Motor neuron (in vitro differentiated cells): ENCODE data around the gene ECEL1. TPM values are rescaled to one million over a fixed set of nuclear protein-coding genes. Genes with fewer than 3 reads are reported as not detected.

Experiments used
- ATAC-seq, 8 experiments: fragments of 200-7000 bp; cut with Tn5 transposase; replicated peaks in 6 of 8; 2 replicates each; pipeline ENCODE4 v1.8.0; 2021; ENCODE audit warnings: mild to moderate bottlenecking in 8 of 8, moderate library complexity in 8 of 8
- H3K27ac ChIP-seq, 2 donors: fragments of 250-450 bp; sonication (Bioruptor Pico); 2 replicates each; pipeline ENCODE4 v1.9.0; 2021; ENCODE audit warnings: antibody characterized with exemption in 2 of 2, mild to moderate bottlenecking in 2 of 2, moderate library complexity in 1 of 2
- H3K4me1 ChIP-seq, 2 donors: fragments of 250-450 bp; sonication (Bioruptor Pico); replicated peaks in 1 of 2; 2 replicates each; pipeline ENCODE4 v1.6.1; 2021; ENCODE audit warnings: antibody characterized with exemption in 2 of 2, mild to moderate bottlenecking in 2 of 2, moderate library complexity in 1 of 2
- H3K4me3 ChIP-seq, 5 donors: fragments of 250-450 bp; sonication (Bioruptor Pico); 2 replicates each; pipeline ENCODE4 v1.9.0; 2021; ENCODE audit warnings: antibody characterized with exemption in 5 of 5, mild to moderate bottlenecking in 5 of 5, moderate library complexity in 4 of 5
- WGBS, 10 experiments: fragments of 450-650 bp; shearing (Covaris generic); methylation state at CpG; one replicate each; pipeline ENCODE4 v1.0.0; 2022; 5-methylcytosine and 5-hydroxymethylcytosine counted together
- in situ Hi-C, 9 experiments: fragments of 400-800 bp; cut with MboI; loops; one replicate each; pipeline ENCODE4 v1.15.0; 2021; ENCODE audit warnings: low sequenced_read_pairs in 9 of 9, low pct_unique_long_range_greater_than_20kb in 2 of 9; ENCODE audit not compliant: unreplicated experiment in 9 of 9
- total RNA-seq, 8 experiments: library from RNA; unstranded; fragments of 300-600 nt; gene quantifications; 2 replicates each; pipeline versions ENCODE4 v1.2.3 to v1.2.4, GENCODE V29; 2022

Gene ECEL1
- total RNA-seq, 8 experiments from 2014 or later: 0.13 to 83.3 (median 30.6) TPM; not detected in 1

GRCh38 chr2:232528746-232529460, 41.3 kb upstream of the ECEL1 start:
- peaks cover 19 to 31% of the 10 kb centered on the region in 2 donors for H3K4me1 ChIP-seq
- in situ Hi-C loops: loop anchor here in 3 of 9 experiments (10.0 to 25.0 kb wide), 3 partner anchors 74 to 624 kb away; partner anchors contain the start of gene ALPI (in 1 of the 3)
- H3K4me3 ChIP-seq: no peak overlapping the region
- no peak overlapping the region for H3K27ac ChIP-seq
- peak in 1 of 8 experiments; percentile 9 for ATAC-seq
- WGBS, 10 experiments: 18 to 83% (median 60%) methylated on average over 1 to 6 of the region's 11 CpGs; no CpG with 5 or more reads in 5 of the 10 experiments

GRCh38 chr2:232527905-232528470, 40.4 kb upstream of the ECEL1 start:
- H3K27ac ChIP-seq: no peak overlapping the region
- 0 to 100% (median 67%) methylated on average over 1 to 3 of the region's 6 CpGs; no CpG with 5 or more reads in 4 of the 10 experiments for WGBS, 10 experiments
- peaks cover 24 to 35% of the 10 kb centered on the region in 2 donors for H3K4me1 ChIP-seq
- in situ Hi-C loops: loop anchor here in 3 of 9 experiments (10.0 to 25.0 kb wide), 3 partner anchors 73 to 623 kb away; partner anchors contain the start of gene ALPI (in 1 of the 3)
- ATAC-seq: no peak
- H3K4me3 ChIP-seq: no peak overlapping the region

GRCh38 chr2:232526372-232526941, 38.8 kb upstream of the ECEL1 start:
- peaks cover 33 to 46% of the 10 kb centered on the region in 2 donors for H3K4me1 ChIP-seq
- no peak overlapping the region for H3K4me3 ChIP-seq
- in situ Hi-C loops: loop anchor here in 3 of 9 experiments (10.0 to 25.0 kb wide), 3 partner anchors 72 to 622 kb away; partner anchors contain the start of gene ALPI (in 1 of the 3)
- WGBS, 10 experiments: 68 to 100% (median 80%) methylated on average over 1 to 8 of the region's 13 CpGs; no CpG with 5 or more reads in 7 of the 10 experiments
- peak in 5 of 8 experiments; percentile 16 to 39 (median 23) for ATAC-seq
- peak overlapping the region in 1 of 2 donors; percentile 62 for H3K27ac ChIP-seq

GRCh38 chr2:232525791-232526371, 38.2 kb upstream of the ECEL1 start, which contains the start of gene CHRND:
TSS of gene CHRND (plus strand) at chr2:232526160. CDS start at chr2:232526216, 56 bp downstream.
- peak; percentile 10 to 71 (median 63) for ATAC-seq
- Histone ChIP-seq H3K4me1 (peaks cover 33 to 46% of the 10 kb centered on the region in 2 donors), H3K27ac (peak within 1 kb of the TSS in 1 of 2 donors; percentile 62), H3K4me3 (no peak within 1 kb of the TSS)
- WGBS, 10 experiments: no CpG with 5 or more reads among the region's 18 CpGs
- in situ Hi-C loops: loop anchor here in 3 of 9 experiments (10.0 to 25.0 kb wide), 3 partner anchors 71 to 621 kb away; partner anchors contain the start of gene ALPI (in 1 of the 3)

GRCh38 chr2:232525199-232525598, 37.6 kb upstream of the ECEL1 start:
- ATAC-seq: peak in 1 of 8 experiments; percentile 0
- in situ Hi-C loops: loop anchor here in 3 of 9 experiments (10.0 to 25.0 kb wide), 3 partner anchors 70 to 620 kb away; partner anchors contain the start of gene ALPI (in 1 of the 3)
- no peak overlapping the region for H3K27ac ChIP-seq
- 78% methylated on average over 3 of the region's 14 CpGs; no CpG with 5 or more reads in 9 of the 10 experiments for WGBS, 10 experiments
- H3K4me3 ChIP-seq: no peak overlapping the region
- H3K4me1 ChIP-seq: peaks cover 35 to 49% of the 10 kb centered on the region in 2 donors

GRCh38 chr2:232524771-232525170, 37.1 kb upstream of the ECEL1 start:
- Histone ChIP-seq H3K27ac (no peak overlapping the region), H3K4me3 (no peak overlapping the region), H3K4me1 (peaks cover 39 to 53% of the 10 kb centered on the region in 2 donors)
- ATAC-seq: no peak
- in situ Hi-C loops: loop anchor here in 5 of 9 experiments (10.0 to 25.0 kb wide), 3 partner anchors 70 to 620 kb away; partner anchors contain the start of gene ALPI (in 1 of the 5)
- 0% methylated on average over 1 of the region's 6 CpGs; no CpG with 5 or more reads in 9 of the 10 experiments for WGBS, 10 experiments

GRCh38 chr2:232523682-232524597, 36.3 kb upstream of the ECEL1 start:
- in situ Hi-C loops: loop anchor here in 4 of 9 experiments (10.0 to 25.0 kb wide), 3 partner anchors 69 to 619 kb away; partner anchors contain the start of gene ALPI (in 1 of the 4)
- 6 to 18% (median 15%) methylated on average over 1 to 14 of the region's 75 CpGs; no CpG with 5 or more reads in 6 of the 10 experiments for WGBS, 10 experiments
- peak overlapping the region; percentile 22 to 40 (median 30) for H3K4me3 ChIP-seq
- H3K27ac ChIP-seq: no peak overlapping the region
- H3K4me1 ChIP-seq: peaks cover 43 to 56% of the 10 kb centered on the region in 2 donors
- peak; percentile 45 to 67 (median 50) for ATAC-seq

- Histone ChIP-seq H3K4me1 (peaks cover 43 to 56% of the 10 kb centered on the region in 2 donors), H3K4me3 (peak overlapping the region in 4 of 5 donors; percentile 28 to 40 (median 32)), H3K27ac (no peak overlapping the region)
- WGBS, 10 experiments: 0 to 13% (median 10%) methylated on average over 1 to 3 of the region's 16 CpGs; no CpG with 5 or more reads in 7 of the 10 experiments
- ATAC-seq: no peak
- in situ Hi-C loops: loop anchor here in 4 of 9 experiments (10.0 to 25.0 kb wide), 3 partner anchors 69 to 619 kb away; partner anchors contain the start of gene ALPI (in 1 of the 4)
Observed at GRCh38 chr2:232523402-232523681, 35.7 kb upstream of the ECEL1 start.

GRCh38 chr2:232522623-232523401, 35.2 kb upstream of the ECEL1 start:
- no peak overlapping the region for H3K27ac ChIP-seq
- WGBS, 10 experiments: 32 to 100% methylated on average over 1 to 11 of the region's 46 CpGs; no CpG with 5 or more reads in 8 of the 10 experiments
- H3K4me1 ChIP-seq: peaks cover 43 to 56% of the 10 kb centered on the region in 2 donors
- peak overlapping the region in 4 of 5 donors; percentile 25 to 40 (median 36) for H3K4me3 ChIP-seq
- no peak for ATAC-seq
- in situ Hi-C loops: loop anchor here in 4 of 9 experiments (10.0 to 25.0 kb wide), 3 partner anchors 68 to 618 kb away; partner anchors contain the start of gene ALPI (in 1 of the 4)

- Histone ChIP-seq H3K4me1 (peaks cover 43 to 56% of the 10 kb centered on the region in 2 donors), H3K4me3 (peak overlapping the region; percentile 25 to 40 (median 35)), H3K27ac (no peak overlapping the region)
- WGBS, 10 experiments: 0% methylated on average over 2 to 6 of the region's 66 CpGs; no CpG with 5 or more reads in 8 of the 10 experiments
- peak; percentile 23 to 76 (median 36) for ATAC-seq
- in situ Hi-C loops: loop anchor here in 4 of 9 experiments (10.0 to 25.0 kb wide), 3 partner anchors 67 to 617 kb away; partner anchors contain the start of gene ALPI (in 1 of the 4)
Observed at GRCh38 chr2:232521959-232522622, 34.5 kb upstream of the ECEL1 start.
